Measurements from ENCODE around the gene OR52B6.
"Not testable (repeated sequence)": the region's sequence is repeated elsewhere in the genome, so short reads cannot be mapped to it uniquely, and the experiment has no call there.

The OR52B6 gene

DNA sequence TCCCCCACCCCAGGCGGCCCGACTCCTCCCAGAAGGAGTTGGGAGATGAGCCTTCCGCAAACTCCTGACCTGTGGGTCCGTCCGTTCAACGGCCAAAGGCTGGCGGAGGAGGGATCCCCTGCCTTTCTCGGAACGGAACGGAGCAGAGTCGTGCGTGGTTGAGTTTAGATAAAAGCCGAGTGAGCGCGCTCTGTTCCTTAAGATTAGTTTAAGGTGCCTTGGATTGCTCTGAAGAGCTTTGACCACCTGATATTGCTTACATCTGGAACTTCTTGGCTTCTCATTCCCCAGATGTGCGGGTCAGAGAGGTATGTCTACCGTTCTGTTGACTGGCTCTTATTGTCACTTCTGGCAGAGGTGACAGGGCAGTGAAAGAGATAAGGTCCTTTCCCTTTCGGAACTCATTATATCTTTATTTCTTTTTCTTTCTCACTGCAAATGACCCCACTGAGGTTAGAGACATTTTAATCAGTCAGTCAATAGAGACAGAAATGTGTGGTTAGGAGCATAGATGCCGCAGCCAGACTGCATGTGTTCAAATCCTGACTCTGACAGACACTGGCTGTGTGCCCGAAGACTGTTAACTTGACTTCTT, 16.0 kb downstream of the OR52B6 start, which contains the start of gene TRIM6:
Gene TRIM6 (plus strand): TSS at position 31 of the 595 bp plus-strand sequence. CDS start 261 bp downstream, at position 292.
- no peak for DNase-seq (ENCODE audit: low read depth in 2 of 2)

DNA sequence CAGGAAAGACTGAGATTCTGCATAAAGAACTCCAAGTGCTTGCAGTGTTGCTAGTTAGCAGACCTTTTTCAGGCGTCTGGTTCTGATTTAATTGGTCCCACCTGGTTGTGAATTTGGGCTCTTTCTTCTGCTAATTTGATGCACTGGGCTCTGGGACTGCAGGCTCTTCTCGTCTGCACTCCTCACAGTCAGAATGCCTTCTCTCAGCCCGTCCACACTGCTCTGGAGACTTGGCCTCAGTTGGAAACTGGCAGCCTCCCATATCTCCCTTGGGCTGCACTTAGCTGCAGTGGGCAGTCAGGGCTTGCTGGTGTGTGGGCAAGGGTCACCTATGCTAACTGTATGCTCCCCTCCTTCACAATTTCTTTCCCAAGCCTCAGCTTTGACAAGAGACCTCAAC, 17.3 kb downstream of the OR52B6 start:
- DNase-seq (ENCODE audit: low read depth in 2 of 2): no peak

DNA sequence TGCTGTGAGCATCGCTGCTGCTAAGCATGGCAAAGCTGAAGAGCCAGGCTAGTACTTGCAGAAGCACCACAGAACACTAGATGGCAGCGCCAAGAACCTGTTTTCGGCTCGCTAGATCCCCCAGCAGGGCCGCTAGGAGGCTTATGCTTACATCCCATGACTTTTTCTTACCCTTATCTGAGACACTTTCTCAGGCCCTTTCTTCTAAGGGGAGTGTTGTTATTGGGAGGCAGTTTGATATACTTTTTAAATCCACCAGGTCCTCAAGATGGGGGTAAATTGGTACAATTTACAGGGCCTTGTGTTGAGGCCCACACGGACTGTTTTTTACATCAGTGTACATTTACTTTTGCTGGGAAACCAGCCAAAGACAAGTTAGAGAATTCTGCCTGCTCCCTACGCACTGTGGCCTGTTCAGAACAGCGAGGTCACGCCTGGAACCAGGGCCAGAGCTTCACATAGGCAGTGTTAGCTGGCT, 19.7 kb downstream of the OR52B6 start:
- peak; percentile 5 to 31 for DNase-seq (ENCODE audit: low read depth in 2 of 2)

DNA sequence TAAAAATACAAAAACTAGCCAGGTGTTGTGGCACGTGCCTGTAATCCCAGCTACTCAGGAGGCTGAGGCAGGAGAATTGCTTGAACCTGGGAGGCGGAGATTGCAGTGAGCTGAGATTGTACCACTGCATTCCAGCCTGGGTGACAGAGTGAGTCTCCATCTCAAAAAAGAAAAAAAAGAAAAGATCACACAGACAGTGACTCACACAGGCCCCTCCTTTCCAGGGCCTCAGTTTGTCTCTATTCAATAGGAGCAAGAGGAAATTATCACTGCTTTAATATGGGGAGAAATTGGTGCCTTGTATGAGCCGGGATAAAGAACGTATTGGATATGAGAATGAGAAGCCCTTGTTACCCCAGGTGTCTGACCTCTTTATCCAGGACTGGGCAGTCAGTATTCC, 22.1 kb downstream of the OR52B6 start:
- not testable (repeated sequence) for DNase-seq (ENCODE audit: low read depth in 2 of 2)

DNA sequence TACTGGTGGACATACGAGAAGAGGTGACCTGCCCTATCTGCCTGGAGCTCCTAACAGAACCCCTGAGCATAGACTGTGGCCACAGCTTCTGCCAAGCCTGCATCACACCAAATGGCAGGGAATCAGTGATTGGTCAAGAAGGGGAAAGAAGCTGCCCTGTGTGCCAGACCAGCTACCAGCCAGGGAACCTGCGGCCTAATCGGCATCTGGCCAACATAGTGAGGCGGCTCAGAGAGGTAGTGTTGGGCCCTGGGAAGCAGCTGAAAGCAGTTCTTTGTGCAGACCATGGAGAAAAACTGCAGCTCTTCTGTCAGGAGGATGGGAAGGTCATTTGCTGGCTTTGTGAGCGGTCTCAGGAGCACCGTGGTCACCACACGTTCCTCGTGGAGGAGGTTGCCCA, 22.6 kb downstream of the OR52B6 start:
- DNase-seq (ENCODE audit: low read depth in 2 of 2): no peak

DNA sequence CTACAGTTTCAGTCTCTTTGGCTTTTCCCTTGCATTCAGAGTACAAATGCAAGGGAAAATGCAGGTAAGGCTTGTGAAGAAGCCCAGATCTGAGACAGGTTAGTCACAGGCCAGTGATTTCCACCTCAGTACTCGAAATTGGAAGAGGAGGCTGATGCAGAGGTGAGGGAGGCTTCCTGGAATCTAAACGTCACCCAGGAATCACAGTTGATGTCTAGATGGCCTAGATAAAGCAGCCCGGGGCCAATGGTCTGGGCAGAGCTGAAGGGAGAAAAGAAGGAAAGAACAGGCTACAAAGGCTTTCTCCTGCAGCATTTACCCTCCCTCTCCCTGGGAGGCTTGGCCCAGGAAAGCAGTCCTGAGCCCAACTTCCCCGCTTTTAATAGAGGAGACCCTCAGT, 24.2 kb downstream of the OR52B6 start:
- DNase-seq (ENCODE audit: low read depth in 2 of 2): no peak

DNA sequence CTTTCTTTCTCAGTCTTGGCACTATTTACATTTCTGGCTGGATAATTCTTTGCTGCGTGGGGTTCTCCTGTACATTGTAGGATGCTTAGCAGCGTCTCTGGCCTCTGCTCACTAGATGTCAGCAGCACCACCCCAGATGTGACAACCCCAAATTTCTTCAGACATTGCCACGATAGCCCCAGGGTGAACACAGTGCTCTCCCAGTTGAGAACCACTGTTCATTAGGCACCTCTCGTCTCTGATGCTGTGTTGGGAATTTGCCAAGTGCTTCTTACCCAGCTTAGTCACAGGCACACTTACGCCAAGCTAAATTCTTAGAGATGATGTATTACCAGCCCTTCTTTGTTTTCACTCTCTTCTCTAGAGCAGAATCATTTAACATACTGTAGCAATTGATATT, 25.2 kb downstream of the OR52B6 start:
- DNase-seq (ENCODE audit: low read depth in 2 of 2): no peak

DNA sequence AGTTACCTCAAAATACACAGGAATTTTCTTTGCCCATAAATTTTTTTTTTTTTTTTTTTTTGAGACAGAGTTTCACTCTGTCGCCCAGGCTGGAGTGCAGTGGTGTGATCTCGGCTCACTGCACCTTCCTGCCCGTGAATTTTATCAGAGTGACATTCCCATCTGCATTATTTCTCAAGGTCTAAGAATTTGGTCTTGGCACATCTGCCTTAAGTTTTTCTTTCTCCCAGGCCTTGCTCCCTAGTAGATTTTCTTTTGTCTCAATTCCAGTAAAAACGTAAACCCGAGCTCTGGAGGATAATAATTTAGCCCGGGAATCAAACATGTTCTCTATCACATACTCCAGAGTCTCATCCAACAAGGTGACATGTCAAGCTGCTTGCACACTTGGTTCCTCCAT, 28.1 kb downstream of the OR52B6 start:
- no peak for DNase-seq (ENCODE audit: low read depth in 2 of 2)

DNA sequence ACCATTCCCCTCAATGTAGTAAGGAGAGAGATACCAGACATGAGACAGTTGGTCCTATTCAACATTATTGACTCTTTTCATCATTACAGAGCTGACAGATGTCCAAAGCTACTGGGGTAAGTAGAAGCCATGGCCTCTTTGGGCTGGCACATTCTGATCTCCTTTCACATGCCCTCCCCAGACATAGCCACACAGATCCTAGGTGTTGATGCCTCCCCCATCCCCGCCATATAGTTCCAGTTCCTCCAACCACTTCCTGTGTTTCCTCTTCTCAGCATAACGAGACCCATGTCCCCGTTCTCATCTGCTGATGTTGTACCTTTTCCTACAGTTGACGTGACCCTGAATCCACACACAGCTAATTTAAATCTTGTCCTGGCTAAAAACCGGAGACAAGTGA, 29.8 kb downstream of the OR52B6 start:
- DNase-seq (ENCODE audit: low read depth in 2 of 2): no peak

DNA sequence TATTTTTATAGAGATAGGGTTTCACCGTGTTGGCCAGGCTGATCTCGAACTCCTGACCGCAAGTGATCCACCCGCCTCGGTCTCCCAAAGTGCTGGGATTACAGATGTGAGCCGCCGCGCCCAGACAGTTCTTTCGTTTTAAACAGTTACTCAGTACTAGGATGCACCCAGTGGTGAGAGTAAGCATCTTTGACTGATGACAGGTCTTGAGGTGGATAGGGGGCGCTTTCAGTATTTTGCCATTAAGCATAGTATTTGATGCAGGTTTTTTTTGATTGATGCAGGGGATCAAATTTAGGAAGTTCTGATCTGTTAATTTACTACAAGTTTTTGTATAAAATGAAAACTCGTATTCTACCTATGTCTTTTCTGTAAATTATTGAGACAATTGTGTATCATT, 30.9 kb downstream of the OR52B6 start:
- no peak for DNase-seq (ENCODE audit: low read depth in 2 of 2)

DNA sequence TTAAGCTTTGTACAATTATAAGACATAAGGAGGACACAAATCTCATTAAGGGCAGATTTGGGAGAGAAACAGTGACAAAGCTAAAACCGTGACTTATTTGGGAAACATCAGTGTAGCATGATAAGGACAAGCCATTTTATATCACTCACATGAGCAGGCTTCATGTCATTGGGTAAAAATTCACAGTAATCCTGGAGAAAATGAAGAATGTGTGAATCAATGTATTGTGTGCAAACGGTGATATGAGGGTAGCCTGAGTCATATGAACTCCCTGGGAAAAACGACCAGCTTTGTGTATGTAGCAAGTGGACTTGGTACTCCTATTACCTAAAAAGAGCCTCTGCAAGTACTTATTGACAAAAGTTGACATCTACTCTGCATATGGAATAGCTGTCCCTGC, 38.1 kb downstream of the OR52B6 start:
- no peak for DNase-seq (ENCODE audit: low read depth in 2 of 2)

DNA sequence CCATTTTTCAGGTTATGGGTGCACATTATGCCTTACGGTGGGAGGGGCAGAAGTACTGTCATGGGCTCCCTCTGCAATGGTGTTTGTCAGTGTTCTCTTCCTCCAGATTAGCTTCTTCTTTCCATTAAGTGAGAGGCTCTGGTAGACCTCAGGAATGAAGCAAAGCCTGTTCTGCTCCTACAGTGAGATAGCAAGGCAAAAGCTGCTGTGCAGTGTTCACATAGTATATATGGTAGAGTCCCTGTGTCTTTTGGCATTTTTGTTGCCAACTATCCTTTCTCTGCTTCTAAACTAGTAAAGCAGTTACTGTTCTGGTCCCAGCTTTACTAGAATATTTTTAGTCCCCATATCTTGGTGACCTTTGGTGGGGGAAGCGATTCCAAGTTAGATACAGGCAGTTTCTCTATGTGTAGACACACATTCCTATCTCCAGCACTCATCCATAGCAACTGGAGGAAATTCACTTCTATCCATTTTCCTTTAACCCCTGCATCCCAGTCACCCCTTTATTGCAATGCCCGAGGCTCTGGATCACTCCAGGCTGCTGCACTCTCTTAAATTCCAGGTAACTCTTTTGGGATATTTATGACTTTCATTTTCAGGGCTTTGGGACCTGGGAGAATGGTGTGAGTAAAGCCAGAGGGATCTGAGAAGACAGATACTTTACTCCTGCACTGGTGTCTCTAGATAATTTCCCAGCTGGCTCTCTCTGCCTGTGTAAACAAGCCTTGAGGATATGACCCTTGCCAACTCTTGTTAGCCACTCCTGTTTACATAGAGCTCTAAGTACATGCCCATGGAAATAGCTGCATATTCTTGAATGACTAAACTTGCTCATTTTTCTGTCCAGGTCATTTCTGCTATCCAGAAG, 40.2 kb downstream of the OR52B6 start:
- DNase-seq (ENCODE audit: low read depth in 2 of 2): no peak

DNA sequence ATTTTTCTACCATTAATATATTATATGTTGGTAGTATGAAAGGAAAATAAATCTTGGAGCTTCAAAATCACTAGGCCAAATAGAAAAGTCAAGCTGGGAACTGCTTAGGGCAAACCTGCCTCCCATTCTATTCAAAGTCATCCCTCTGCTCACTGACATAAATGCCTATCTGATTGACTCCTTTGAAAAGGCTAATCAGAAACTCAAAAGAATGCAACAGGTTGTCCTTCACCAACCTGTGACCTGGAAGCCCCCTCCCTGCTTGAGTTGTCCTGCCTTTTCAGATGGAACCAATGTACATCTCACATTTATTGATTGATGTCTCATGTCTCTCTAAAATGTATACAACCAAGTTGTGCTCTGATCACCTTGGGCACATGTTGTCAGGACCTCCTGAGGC, 40.9 kb downstream of the OR52B6 start:
- no peak for DNase-seq (ENCODE audit: low read depth in 2 of 2)

DNA sequence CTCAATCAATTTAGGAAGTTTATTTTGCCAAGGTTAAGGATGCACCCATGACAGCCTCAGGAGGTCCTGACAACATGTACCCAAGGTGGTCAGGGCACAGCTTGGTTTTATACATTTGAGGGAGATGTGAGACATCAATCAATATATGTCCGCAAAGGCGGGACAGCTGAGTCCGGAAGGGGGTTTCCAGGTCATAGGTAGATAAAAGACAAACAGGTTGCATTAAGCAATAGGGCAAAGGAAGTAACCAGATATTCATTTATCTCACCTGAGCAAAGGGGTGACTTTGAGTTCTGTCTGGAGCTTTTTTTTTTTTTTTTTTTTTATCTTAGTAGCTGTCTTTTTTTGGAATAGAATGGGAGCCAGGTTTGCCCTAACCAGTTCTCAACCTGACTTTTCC, 42.1 kb downstream of the OR52B6 start:
- no peak for DNase-seq (ENCODE audit: low read depth in 2 of 2)

DNA sequence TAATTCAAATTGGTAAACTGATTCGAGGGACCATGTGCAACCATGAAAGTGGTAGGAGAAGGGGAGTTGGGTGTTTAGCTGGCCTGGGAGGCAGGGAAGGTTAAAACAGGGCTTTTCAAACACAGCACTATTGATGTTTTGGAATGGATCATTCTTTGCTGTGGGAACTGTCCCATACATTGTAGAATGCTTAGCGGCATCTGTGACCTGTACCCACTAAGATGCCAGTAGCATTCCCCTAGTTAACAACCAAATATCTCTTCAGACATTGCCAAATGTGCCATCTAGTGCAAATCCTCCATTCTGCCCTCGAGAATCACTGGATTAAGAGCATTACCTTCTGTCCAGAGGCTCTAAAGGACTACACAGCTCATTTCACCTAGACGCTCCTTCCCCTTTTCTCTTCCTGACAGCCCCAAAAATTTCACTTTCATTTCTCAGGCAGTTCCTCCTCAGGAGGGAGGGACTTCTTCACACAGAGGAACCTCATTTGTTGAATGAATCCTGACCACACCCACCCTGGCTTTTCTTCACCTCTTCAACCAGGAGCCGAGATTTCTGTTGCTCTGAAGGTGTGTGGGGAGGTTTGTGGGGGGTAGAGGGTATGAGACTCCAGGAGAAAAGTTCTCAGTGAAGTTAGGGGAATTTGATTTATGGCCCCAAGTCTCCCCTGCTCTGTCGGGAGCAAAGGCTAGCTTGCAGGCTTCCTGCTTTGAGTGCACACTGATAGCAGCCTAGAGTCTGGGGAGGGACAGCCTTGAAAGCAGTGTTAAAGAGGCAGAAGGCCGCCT, 44.0 kb downstream of the OR52B6 start, which contains the start of gene TRIM34:
Gene TRIM34 (plus strand): TSS at position 513 of the 791 bp plus-strand sequence. CDS start 7,331 bp downstream, outside the sequence.
- peak; percentile 31 to 55 for DNase-seq (ENCODE audit: low read depth in 2 of 2)

DNA sequence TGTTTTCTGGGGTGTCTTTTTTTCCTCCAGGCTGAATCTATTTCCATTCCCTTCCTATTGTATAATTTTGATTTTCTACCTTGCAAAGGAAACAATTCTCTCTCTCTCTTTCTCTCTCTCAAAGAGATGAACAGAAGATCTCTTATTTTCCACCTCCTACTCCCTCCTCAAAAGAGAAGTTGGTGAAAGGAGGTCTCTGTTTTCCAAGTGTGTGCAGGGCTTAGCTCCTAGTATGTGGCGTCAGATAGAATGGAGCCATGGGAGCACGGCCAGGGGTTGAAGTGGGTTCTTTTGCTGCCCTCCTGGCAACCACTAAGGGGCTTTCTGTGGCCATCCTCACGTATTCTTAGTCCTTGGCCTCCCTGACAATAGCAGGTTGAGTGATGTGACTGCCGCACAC, 44.6 kb downstream of the OR52B6 start:
- DNase-seq (ENCODE audit: low read depth in 2 of 2): no peak

DNA sequence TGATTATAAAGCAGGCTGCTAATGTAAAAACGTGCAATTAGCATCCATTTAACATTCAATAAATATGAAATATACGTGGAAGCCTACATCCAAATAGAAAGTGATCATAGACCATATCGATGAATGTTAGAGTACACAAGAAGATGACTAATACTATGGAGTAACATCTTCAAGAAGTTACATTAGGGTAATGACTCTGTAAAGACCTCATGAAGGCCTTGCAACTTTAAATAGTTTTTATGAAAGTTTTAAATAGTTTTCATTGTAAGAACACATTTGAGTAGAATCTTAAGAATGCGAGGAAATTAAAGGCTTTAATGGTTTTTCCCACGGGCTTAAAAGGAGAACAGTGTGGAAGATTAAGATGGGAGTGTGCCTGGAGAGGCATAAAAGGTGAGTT, 45.5 kb downstream of the OR52B6 start:
- DNase-seq (ENCODE audit: low read depth in 2 of 2): no peak

DNA sequence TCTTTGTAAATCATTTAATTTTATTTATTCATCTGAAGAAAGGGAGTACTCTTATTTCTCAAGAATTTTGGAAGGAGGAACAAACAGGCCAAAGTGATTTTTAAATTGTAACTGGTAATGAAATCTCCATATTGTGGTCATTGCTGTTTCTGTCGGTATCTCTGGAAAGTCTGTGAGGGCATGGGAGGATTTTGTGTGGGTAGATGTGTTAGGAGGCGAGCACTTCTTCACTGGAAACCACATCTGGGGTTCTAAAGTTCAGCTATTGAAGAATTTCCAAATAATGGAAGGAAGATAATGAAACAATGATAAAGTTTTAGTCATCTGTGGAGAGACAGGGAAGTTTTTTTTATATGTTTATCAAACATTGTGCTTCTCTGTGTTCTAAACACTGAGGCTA, 50.7 kb downstream of the OR52B6 start:
- DNase-seq (ENCODE audit: low read depth in 2 of 2): no peak

All from activated CD8-positive, alpha-beta memory T cell treated with anti-CD3 and anti-CD28 coated beads for 4 hours (primary cell).